ENCODE measurements around the gene NKX6-2. TPM values are rescaled to one million over a fixed set of nuclear protein-coding genes. Genes with fewer than 3 reads are reported as not detected.
"Not testable (repeated sequence)": the region's sequence is repeated elsewhere in the genome, so short reads cannot be mapped to it uniquely, and the experiment has no call there.

NKX6-2 gene
- total RNA-seq, 1 donor from 2014 or later: 0.14 TPM

GRCh38 chr10:132799865-132800264 lies 13.9 kb upstream of the NKX6-2 start:
- TF ChIP-seq, protein P1, sequence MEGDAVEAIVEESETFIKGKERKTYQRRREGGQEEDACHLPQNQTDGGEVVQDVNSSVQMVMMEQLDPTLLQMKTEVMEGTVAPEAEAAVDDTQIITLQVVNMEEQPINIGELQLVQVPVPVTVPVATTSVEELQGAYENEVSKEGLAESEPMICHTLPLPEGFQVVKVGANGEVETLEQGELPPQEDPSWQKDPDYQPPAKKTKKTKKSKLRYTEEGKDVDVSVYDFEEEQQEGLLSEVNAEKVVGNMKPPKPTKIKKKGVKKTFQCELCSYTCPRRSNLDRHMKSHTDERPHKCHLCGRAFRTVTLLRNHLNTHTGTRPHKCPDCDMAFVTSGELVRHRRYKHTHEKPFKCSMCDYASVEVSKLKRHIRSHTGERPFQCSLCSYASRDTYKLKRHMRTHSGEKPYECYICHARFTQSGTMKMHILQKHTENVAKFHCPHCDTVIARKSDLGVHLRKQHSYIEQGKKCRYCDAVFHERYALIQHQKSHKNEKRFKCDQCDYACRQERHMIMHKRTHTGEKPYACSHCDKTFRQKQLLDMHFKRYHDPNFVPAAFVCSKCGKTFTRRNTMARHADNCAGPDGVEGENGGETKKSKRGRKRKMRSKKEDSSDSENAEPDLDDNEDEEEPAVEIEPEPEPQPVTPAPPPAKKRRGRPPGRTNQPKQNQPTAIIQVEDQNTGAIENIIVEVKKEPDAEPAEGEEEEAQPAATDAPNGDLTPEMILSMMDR (conservative IDR thresholded peaks at IDR 0.05): no peak
- peaks cover 3% of the 10 kb centered on the region for H3K4me1 Mint-ChIP-seq (ENCODE audit: unreplicated experiment)
- H3K27ac Mint-ChIP-seq: no peak overlapping the region
- H3K4me3 Mint-ChIP-seq: no peak overlapping the region
- H3K9me3 Mint-ChIP-seq: no peaks in the 10 kb centered on the region
- H3K36me3 Mint-ChIP-seq: no peaks in the 10 kb centered on the region
- H3K27me3 Mint-ChIP-seq: peaks cover 25% of the 10 kb centered on the region
- DNase-seq (ENCODE audit: extremely low spot score, unreplicated experiment): no peak

DNA sequence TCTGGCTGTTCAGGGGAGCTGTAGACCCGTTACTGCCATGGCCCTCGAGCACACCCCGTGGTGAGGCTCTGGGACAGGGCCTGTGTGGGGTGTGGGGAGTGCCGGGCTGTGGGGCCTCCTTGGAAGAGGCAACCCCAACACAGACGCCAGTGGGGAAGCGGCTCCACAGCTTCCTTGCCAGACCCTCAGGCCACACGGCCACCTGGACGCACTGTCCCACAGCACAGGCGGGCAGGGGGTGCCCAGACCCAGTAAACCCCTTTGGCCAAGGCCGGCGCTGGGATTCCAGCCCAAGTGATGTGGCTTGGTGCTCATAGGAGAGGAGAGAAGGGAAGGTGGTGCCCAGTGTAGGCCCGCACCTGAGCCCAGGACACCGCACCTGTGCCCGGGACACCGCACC lies 12.9 kb upstream of the NKX6-2 start:
- TF ChIP-seq, protein P1 (conservative IDR thresholded peaks at IDR 0.05): no peak
- no peaks in the 10 kb centered on the region for H3K36me3 Mint-ChIP-seq
- H3K9me3 Mint-ChIP-seq: no peaks in the 10 kb centered on the region
- no peaks in the 10 kb centered on the region for H3K4me1 Mint-ChIP-seq (ENCODE audit: unreplicated experiment)
- H3K27me3 Mint-ChIP-seq: peaks cover 22% of the 10 kb centered on the region
- no peak for DNase-seq (ENCODE audit: extremely low spot score, unreplicated experiment)
- H3K4me3 Mint-ChIP-seq: no peak overlapping the region
- H3K27ac Mint-ChIP-seq: no peak overlapping the region

GRCh38 chr10:132798403-132798802 lies 12.5 kb upstream of the NKX6-2 start:
- H3K9me3 Mint-ChIP-seq: no peaks in the 10 kb centered on the region
- TF ChIP-seq, protein P1 (conservative IDR thresholded peaks at IDR 0.05): no peak
- H3K4me3 Mint-ChIP-seq: no peak overlapping the region
- no peaks in the 10 kb centered on the region for H3K36me3 Mint-ChIP-seq
- H3K4me1 Mint-ChIP-seq (ENCODE audit: unreplicated experiment): no peaks in the 10 kb centered on the region
- DNase-seq (ENCODE audit: extremely low spot score, unreplicated experiment): no peak
- peaks cover 22% of the 10 kb centered on the region for H3K27me3 Mint-ChIP-seq
- no peak overlapping the region for H3K27ac Mint-ChIP-seq

GRCh38 chr10:132797986-132798385 lies 12.0 kb upstream of the NKX6-2 start:
- peaks cover 25% of the 10 kb centered on the region for H3K27me3 Mint-ChIP-seq
- not testable (repeated sequence) for H3K9me3 Mint-ChIP-seq; H3K36me3 Mint-ChIP-seq; H3K4me3 Mint-ChIP-seq; DNase-seq (ENCODE audit: extremely low spot score, unreplicated experiment); H3K4me1 Mint-ChIP-seq (ENCODE audit: unreplicated experiment); H3K27ac Mint-ChIP-seq

DNA sequence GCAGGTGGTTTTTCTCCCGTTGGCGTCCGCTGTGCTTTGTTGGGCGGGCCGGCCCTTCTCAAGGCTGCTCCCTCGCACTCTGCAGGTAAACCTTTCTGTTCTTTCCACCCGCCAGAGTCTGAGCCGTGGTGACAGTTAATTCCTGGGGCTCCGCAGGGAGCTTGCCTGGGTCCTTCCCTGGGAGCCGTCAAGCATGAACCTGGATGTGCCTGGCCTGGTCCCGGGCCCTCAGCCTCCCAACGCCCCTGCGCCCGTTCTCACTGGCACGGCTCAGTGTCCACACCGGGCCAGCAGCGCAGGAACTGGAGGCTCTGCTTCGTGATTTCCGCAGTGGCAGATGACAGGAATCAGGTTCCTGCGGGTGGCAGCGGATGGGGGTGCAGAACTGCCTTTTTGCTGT lies 10.9 kb upstream of the NKX6-2 start:
- Mint-ChIP-seq H3K4me3 (no peak overlapping the region), H3K27ac (no peak overlapping the region), H3K4me1 (ENCODE audit: unreplicated experiment) (no peaks in the 10 kb centered on the region), H3K27me3 (peaks cover 28% of the 10 kb centered on the region), H3K36me3 (no peaks in the 10 kb centered on the region), H3K9me3 (no peaks in the 10 kb centered on the region)
- DNase-seq (ENCODE audit: extremely low spot score, unreplicated experiment): no peak
- TF ChIP-seq, protein P1 (conservative IDR thresholded peaks at IDR 0.05): no peak

DNA sequence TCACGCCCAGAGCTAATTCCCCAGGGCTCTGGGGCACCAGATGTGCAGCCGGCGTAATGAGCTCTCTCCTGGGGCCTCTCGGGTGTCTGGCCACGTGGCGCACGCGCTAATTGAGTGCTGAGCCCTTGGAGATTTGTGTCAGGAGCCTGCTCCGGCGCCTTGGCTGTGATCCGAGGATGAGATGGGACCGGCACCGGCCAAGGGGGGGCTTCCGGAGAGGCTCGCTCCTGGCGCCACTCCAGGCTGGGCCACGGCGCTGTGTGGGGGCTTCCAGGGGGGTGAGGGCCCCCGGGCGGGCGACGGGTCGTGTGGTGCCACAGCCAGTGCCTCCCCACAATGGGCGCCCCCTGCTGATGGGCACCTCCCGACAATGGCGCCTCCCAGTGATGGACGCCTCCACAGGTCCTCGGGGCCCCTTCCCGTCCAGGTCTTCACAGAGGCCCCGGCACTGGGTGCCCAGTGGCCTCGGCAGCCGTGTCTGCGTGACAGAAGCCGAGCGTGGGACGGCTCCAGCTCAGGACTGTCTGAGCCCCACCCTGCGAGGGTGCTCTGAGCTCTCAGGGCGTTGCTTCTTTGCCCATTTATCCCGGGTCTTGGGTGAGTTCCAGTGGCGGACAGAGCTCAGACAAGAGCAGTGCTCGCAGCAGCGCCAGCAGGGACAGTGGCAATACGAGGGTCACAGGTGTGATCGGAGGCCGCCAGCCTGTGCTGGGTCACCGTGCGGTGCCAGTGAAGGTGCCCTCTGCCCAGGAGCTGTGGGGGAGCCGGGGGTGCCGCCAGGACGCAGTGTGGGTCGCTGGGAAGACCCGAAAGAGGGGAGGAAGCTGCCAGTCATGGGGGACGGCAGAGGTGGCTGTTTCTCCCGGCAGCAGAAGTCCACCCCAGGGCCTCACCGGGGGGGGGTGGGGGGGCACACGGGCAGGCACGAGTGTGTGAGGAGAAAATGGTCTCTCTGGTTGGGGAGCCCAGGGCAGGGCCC lies 8.2 kb upstream of the NKX6-2 start:
- Mint-ChIP-seq H3K27ac (no peak overlapping the region), H3K4me3 (no peak overlapping the region), H3K4me1 (ENCODE audit: unreplicated experiment) (no peaks in the 10 kb centered on the region), H3K36me3 (no peaks in the 10 kb centered on the region), H3K27me3 (peaks cover 39% of the 10 kb centered on the region), H3K9me3 (no peaks in the 10 kb centered on the region)
- TF ChIP-seq, protein P1 (conservative IDR thresholded peaks at IDR 0.05): no peak
- no peak for DNase-seq (ENCODE audit: extremely low spot score, unreplicated experiment)
